Measurements from ENCODE around the gene CCHCR1. TPM values are rescaled to one million over a fixed set of nuclear protein-coding genes. Genes with fewer than 3 reads are reported as not detected.

CCHCR1 gene, protein sequence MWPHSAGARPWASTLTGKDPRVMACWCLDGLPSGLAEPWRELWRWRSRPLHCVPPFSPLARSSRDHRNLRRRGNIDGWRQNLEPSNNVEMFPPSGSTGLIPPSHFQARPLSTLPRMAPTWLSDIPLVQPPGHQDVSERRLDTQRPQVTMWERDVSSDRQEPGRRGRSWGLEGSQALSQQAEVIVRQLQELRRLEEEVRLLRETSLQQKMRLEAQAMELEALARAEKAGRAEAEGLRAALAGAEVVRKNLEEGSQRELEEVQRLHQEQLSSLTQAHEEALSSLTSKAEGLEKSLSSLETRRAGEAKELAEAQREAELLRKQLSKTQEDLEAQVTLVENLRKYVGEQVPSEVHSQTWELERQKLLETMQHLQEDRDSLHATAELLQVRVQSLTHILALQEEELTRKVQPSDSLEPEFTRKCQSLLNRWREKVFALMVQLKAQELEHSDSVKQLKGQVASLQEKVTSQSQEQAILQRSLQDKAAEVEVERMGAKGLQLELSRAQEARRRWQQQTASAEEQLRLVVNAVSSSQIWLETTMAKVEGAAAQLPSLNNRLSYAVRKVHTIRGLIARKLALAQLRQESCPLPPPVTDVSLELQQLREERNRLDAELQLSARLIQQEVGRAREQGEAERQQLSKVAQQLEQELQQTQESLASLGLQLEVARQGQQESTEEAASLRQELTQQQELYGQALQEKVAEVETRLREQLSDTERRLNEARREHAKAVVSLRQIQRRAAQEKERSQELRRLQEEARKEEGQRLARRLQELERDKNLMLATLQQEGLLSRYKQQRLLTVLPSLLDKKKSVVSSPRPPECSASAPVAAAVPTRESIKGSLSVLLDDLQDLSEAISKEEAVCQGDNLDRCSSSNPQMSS
- 9.8 TPM for total RNA-seq (2013)
- polyA plus RNA-seq (1 to 10 TPM; 2.2 to 8.4 (median 2.8) TPM), polyA minus RNA-seq (3.7 and 4.9 TPM in 2 replicates), total RNA-seq (1.0 to 7.2 (median 5.0) reads per million in 11 experiments)

DNA sequence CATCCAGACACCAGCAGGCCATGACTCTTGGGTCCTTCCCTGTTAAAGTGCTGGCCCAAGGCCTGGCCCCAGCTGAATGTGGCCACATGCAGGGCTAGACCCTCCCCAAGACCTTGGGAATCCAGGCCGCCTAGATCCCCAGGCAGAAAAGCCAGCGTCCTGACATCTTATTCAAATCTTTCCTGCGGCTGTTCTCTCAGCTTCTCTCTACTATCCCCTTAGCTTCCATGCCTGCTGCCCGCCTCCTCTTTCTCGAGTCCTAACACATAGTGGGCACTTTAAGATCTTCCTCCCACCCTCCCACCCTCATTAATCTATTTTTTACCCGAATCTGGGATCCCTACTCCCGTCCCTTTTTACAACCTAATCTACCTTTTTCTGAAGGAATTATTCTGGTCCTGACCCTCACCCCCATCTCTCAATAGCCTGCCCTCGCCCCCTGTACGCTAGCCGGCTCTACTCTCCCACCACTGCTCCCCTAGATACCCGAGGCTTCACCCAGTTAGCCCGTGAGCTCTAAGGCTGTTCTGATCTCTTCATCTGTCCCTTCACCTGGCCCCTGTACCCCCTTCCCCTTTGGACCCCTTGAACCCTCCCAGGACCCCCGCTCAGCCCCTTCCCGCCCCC lies at the start of gene CCHCR1:
Gene CCHCR1, minus strand, starts transcription at position 290 of the 627 bp plus-strand sequence. Its CDS starts 202 bp downstream, at position 88.
- Histone ChIP-seq H3K9me3 (replicated peaks in 1 of 2; ENCODE audit: control insufficient read depth in 1 of 2, insufficient read depth in 1 of 2, low read length in 2 of 2) (no peaks in the 10 kb centered on the region), H3K4me2 (replicated peaks; ENCODE audit: extremely low read depth, low read length, poor library complexity, severe bottlenecking) (peak within 1 kb of the TSS; percentile 99), H4K20me1 (ENCODE audit: insufficient read depth, low read length) (no peaks in the 10 kb centered on the region), H2AFZ (ENCODE audit: insufficient read depth, low read depth, low read length, poor library complexity, severe bottlenecking) (peak within 1 kb of the TSS; percentile 88), H3K4me1 (ENCODE audit: control insufficient read depth in 1 of 2, insufficient read depth in 2 of 2, low read length in 2 of 2) (peaks cover 17 to 24% of the 10 kb centered on the region in 2 donors), H3K9ac (ENCODE audit: insufficient read depth, low read length, poor library complexity, severe bottlenecking) (peak within 1 kb of the TSS; percentile 69), H3K27me3 (ENCODE audit: control insufficient read depth in 2 of 2, insufficient read depth in 2 of 2, low read length in 2 of 2) (no peaks in the 10 kb centered on the region), H3K36me3 (replicated peaks in 1 of 2; ENCODE audit: control insufficient read depth in 1 of 2, insufficient read depth in 2 of 2, low read length in 2 of 2) (peaks cover 2 to 25% of the 10 kb centered on the region in 2 donors), H3K4me3 (replicated peaks in 1 of 3; ENCODE audit: low read depth in 2 of 3, low read length in 3 of 3) (peak within 1 kb of the TSS; percentile 79 to 92 (median 81)), H3K79me2 (ENCODE audit: insufficient read depth, low read length) (peaks cover 21% of the 10 kb centered on the region), H3K27ac (ENCODE audit: low read depth in 1 of 2, low read length in 2 of 2) (peak within 1 kb of the TSS; percentile 27 to 65)
- no peak for DNase-seq
- peak within 1 kb of the TSS; percentile 45 to 90 (median 81) for H3K27ac Mint-ChIP-seq
- TF ChIP-seq CTCF (IDR thresholded peaks at IDR 0.05) = no peak
- H3K4me3 Mint-ChIP-seq = peak within 1 kb of the TSS; percentile 91 to 94
- peaks cover 0 to 2% (median 0%) of the 10 kb centered on the region in 3 donors for H3K27me3 Mint-ChIP-seq (ENCODE audit: low read depth in 3 of 3)
- intact Hi-C loops (cut with micrococcal nuclease) = no loop called here
- peaks cover 30% of the 10 kb centered on the region for H3K4me1 Mint-ChIP-seq
- peaks cover 15 to 34% of the 10 kb centered on the region in 2 donors for H3K36me3 Mint-ChIP-seq
- H3K9me3 Mint-ChIP-seq = no peaks in the 10 kb centered on the region
- WGBS (ENCODE audit: insufficient coverage) = 19% methylated on average over 12 of the region's 14 CpGs

DNA sequence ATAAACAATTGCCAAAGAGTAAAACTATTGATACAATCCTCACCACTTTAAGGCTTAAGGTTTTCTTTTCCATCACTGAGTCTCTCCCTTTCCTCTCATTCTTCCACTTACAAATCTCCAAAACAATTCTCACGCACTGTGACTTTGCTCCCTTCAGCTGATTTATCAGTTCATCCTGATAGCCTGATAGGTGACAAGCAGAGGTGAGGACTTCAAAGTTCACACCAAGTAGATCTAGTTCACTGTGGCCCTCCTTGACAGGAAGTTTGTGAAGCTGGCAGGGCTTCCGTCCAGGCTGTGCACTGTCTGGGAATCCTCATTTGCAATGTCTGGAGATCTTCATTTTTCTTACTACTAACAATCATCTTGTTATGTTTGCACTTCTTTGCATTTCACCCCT lies 48.0 kb upstream of the CCHCR1 start:
- Histone ChIP-seq H3K9ac (ENCODE audit: insufficient read depth, low read length, poor library complexity, severe bottlenecking) (no peak overlapping the region), H3K4me2 (replicated peaks; ENCODE audit: extremely low read depth, low read length, poor library complexity, severe bottlenecking) (no peak overlapping the region), H3K4me1 (ENCODE audit: control insufficient read depth in 1 of 2, insufficient read depth in 2 of 2, low read length in 2 of 2) (peaks cover 39 to 63% of the 10 kb centered on the region in 2 donors), H3K27me3 (ENCODE audit: control insufficient read depth in 2 of 2, insufficient read depth in 2 of 2, low read length in 2 of 2) (no peaks in the 10 kb centered on the region), H4K20me1 (ENCODE audit: insufficient read depth, low read length) (no peaks in the 10 kb centered on the region), H3K27ac (ENCODE audit: low read depth in 1 of 2, low read length in 2 of 2) (no peak overlapping the region), H2AFZ (ENCODE audit: insufficient read depth, low read depth, low read length, poor library complexity, severe bottlenecking) (no peak overlapping the region), H3K4me3 (replicated peaks in 1 of 3; ENCODE audit: low read depth in 2 of 3, low read length in 3 of 3) (no peak overlapping the region), H3K9me3 (replicated peaks in 1 of 2; ENCODE audit: control insufficient read depth in 1 of 2, insufficient read depth in 1 of 2, low read length in 2 of 2) (no peaks in the 10 kb centered on the region), H3K79me2 (ENCODE audit: insufficient read depth, low read length) (peaks cover 30% of the 10 kb centered on the region), H3K36me3 (replicated peaks in 1 of 2; ENCODE audit: control insufficient read depth in 1 of 2, insufficient read depth in 2 of 2, low read length in 2 of 2) (peaks cover 0 to 5% of the 10 kb centered on the region in 2 donors)
- no peak overlapping the region for H3K4me3 Mint-ChIP-seq
- no peak for DNase-seq
- no peak for TF ChIP-seq CTCF (IDR thresholded peaks at IDR 0.05)
- intact Hi-C loops (cut with micrococcal nuclease) = no loop called here
- H3K36me3 Mint-ChIP-seq = peaks cover 17% of the 10 kb centered on the region in 2 donors
- H3K27me3 Mint-ChIP-seq (ENCODE audit: low read depth in 3 of 3) = peaks cover 0 to 3% (median 0%) of the 10 kb centered on the region in 3 donors
- no CpG with 5 or more reads among the region's 2 CpGs for whole genome bisulfite sequencing (ENCODE audit: insufficient coverage)
- H3K9me3 Mint-ChIP-seq = peaks cover 0 to 4% (median 0%) of the 10 kb centered on the region in 7 donors
- H3K27ac Mint-ChIP-seq = no peak overlapping the region
- peaks cover 72% of the 10 kb centered on the region for H3K4me1 Mint-ChIP-seq
